Fibroblast of mammary gland (primary cell): Measurements from ENCODE around the gene ATPAF1.
A peak's percentile ranks its signal among the peaks of the same experiment; 100 is the strongest.
"Not testable (repeated sequence)": the region's sequence is repeated elsewhere in the genome, so short reads cannot be mapped to it uniquely, and the experiment has no call there.

Experiments
- DNase-seq: peaks from one replicate; pipeline ENCODE4 v3.0.0-alpha.2; 2010; ENCODE audit warnings: low read depth
- H3K4me3 ChIP-seq: 2 replicates; pipeline ENCODE4 v1.5.1; 2011; ENCODE audit warnings: low read depth, mild to moderate bottlenecking, low read length, moderate library complexity; ENCODE audit not compliant: control insufficient read depth
- TF ChIP-seq, protein P1 (sequence below): conservative IDR thresholded peaks from 2 replicates; pipeline ENCODE4 v1.5.1; 2011; ENCODE audit warnings: low read depth, low read length, inconsistent platforms; ENCODE audit not compliant: control insufficient read depth, insufficient read depth

ATPAF1 gene

DNA sequence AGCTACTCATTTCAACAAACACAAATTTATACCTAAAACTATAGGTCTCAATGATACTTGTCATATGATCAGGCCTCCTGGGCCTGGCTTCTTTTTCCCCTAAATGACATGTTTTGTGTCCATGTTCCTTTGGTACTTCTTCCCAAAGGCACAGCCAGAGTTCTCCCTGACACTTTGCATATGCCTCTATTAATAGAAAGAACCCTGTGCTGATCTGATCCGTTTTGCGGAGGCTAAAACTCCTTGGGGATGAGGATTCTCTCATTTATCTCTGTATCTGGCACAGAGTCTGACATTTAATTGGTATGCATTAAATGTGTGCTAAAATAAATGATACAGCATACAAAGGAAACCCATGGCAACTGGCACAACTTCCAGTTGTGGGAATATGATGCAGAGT, 11.5 kb downstream of the ATPAF1 start:
- TF ChIP-seq, protein P1, sequence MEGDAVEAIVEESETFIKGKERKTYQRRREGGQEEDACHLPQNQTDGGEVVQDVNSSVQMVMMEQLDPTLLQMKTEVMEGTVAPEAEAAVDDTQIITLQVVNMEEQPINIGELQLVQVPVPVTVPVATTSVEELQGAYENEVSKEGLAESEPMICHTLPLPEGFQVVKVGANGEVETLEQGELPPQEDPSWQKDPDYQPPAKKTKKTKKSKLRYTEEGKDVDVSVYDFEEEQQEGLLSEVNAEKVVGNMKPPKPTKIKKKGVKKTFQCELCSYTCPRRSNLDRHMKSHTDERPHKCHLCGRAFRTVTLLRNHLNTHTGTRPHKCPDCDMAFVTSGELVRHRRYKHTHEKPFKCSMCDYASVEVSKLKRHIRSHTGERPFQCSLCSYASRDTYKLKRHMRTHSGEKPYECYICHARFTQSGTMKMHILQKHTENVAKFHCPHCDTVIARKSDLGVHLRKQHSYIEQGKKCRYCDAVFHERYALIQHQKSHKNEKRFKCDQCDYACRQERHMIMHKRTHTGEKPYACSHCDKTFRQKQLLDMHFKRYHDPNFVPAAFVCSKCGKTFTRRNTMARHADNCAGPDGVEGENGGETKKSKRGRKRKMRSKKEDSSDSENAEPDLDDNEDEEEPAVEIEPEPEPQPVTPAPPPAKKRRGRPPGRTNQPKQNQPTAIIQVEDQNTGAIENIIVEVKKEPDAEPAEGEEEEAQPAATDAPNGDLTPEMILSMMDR: no peak
- H3K4me3 ChIP-seq: no peak overlapping the region
- no peak for DNase-seq

DNA sequence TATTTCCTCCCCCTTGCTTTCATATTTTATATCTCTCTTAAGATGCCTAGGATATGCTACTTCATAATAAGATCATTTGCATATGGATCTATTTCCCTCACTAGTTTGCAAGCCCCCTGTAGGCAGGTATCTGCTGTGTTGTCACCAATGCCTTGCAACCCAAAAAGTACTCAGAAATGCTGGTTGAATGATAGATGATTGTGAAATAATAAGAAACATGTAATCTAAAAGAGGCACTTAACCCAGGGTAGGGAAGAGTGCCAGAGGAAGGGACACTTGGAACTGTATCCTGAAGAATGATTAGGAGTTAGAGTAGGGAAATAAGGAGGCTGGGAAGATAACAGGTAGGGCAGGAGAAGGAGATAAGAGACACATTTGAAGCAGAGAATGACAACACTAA, 12.3 kb downstream of the ATPAF1 start:
- DNase-seq: no peak
- TF ChIP-seq, protein P1: no peak
- H3K4me3 ChIP-seq: no peak overlapping the region

DNA sequence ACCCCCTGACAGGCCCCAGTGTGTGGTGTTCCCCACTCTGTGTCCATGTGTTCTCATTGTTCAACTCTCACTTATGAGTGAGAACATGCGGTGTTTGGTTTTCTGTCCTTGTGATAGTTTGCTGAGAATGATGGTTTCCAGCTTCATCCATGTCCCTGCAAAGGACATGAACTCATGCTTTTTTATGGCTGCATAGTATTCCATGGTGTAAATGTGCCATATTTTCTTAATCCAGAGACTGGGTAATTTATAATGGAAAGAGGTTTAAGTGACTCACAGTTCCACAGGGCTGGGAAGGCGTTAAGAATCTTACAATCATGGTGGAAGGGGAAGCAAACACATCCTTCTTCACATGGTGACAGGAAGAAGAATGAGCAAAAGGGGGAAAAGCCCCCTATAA, 13.5 kb downstream of the ATPAF1 start:
- H3K4me3 ChIP-seq, DNase-seq: not testable (repeated sequence)

DNA sequence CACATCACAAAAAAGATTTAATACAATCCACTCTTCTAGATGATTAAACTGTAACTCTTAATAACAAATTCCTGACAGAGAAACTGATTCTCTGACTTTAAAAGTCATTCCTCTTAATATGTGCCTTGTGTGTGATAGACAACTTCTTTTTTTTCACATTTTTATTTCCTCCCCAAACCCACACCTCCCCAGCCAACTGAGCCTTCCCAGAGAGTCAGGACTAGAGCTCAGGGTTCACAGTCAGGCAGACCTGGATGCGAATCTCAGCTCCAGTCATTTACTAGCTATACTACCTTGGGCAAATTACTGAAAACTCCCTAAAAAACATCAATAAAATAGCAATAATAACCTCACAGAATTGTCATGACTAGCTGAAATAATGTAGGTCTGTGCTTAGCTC, 14.2 kb downstream of the ATPAF1 start:
- no peak overlapping the region for H3K4me3 ChIP-seq
- TF ChIP-seq, protein P1: no peak
- DNase-seq: no peak

DNA sequence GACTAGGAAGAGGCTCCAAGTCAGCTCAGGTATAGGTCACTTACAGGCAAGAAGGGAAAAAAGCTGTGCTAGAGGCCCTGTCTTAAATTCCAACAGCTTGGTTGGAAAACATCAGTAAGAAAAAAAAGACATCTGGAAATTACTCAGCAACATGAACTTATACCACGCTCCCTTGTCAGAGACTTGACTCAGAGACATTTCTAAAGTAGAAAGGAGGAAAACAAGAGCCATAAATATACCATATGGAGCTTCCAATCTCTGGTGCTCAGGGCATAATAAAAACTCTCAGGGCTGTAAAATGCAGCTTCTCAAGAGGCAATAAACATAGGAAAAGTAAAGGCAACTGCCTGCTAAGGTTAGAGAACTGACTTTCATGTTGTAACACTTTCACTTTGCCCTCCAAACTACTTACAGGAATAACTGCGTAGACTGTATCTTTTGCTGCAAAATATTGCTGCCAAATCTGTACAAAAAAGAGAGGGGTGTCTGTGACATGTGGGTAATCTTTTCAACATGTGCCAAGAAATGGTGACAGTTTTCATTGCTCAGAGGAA, 14.7 kb downstream of the ATPAF1 start:
- DNase-seq: peak; percentile 46
- H3K4me3 ChIP-seq: no peak overlapping the region
- TF ChIP-seq, protein P1: no peak

DNA sequence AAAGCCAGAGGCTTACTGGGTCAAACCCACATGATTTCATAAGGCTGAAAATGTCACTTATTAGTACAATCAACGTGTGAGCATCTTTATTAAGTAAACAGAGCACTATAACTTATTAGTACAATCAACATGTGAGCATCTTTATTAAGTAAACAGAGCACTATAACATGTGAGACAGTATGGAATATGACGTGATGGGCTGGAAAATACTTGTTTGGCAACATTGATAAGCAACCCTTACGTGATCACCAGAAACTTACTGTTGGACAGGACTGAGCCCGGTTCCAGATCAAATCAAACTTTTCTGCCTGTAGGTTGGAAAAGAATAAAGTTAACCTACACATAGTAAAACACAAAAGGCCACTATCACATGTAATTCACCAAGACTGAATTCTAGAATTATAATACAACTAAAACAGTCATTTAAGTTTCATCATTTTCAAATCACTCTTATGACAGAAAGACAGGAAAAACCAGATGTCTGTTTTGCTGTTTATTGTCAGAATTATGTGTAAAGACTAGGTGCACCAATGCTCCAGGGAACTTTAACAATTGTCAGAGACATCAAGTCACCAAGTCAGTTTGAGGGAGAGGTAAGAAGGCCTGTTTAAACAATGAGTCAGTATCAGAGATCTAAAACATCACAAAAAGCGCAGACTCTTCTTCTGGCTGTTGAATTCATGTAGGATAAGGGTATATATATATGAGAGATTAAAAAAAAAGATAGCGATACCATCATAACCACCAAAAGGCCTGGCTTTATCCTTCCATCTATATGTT, 15.7 kb downstream of the ATPAF1 start:
- DNase-seq: no peak
- no peak overlapping the region for H3K4me3 ChIP-seq
- TF ChIP-seq, protein P1: no peak

DNA sequence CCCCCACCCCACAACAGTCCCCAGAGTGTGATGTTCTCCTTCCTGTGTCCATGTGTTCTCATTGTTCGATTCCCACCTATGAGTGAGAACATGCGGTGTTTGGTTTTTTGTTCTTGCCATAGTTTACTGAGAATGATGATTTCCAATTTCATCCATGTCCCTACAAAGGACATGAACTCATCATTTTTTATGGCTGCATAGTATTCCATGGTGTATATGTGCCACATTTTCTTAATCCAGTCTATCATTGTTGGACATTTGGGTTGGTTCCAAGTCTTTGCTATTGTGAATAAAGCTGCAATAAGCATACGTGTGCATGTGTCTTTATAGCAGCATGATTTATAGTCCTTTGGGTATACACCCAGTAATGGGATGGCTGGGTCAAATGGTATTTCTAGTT, 17.0 kb downstream of the ATPAF1 start:
- not testable (repeated sequence) for DNase-seq, H3K4me3 ChIP-seq

DNA sequence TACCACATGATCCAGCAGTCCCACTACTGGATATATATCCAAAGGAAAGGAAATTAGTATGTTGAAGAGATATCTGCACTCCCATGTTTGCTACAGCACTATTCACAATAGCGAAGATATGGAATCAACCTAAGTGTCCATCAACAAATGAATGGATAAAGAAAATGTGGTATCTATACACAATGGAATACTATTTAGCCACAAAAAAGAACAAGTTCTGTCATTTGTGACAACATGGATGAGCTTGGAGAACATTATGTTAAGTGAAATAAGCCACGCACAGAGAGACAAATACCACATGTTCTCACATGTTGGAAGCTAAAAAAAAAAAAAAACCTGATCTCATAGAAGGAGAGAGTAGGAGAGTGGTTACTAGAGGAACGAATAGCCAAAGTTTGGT, 17.7 kb downstream of the ATPAF1 start:
- H3K4me3 ChIP-seq: no peak overlapping the region
- no peak for DNase-seq
- TF ChIP-seq, protein P1: no peak
